HG03571 (cell line): ENCODE results near the gene OCRL.

Experiments
- ATAC-seq: cut with Tn5 transposase; IDR thresholded peaks from one replicate; pipeline ENCODE4 v1.9.1; 2021; ENCODE audit not compliant: unreplicated experiment

Gene OCRL

GRCh38 chrX:129581904-129582303 is 41.8 kb downstream of the OCRL start:
- ATAC-seq, result no peak

GRCh38 chrX:129585167-129585566 is 45.1 kb downstream of the OCRL start:
- no peak for ATAC-seq

GRCh38 chrX:129585691-129586090 is 45.6 kb downstream of the OCRL start:
- no peak for ATAC-seq

- ATAC-seq, result no peak
These were observed 46.4 kb downstream of the OCRL start for GRCh38 chrX:129586446-129586845.

GRCh38 chrX:129590596-129590995 is 50.5 kb downstream of the OCRL start:
- ATAC-seq, result no peak

GRCh38 chrX:129593137-129593536 is 53.1 kb downstream of the OCRL start:
- ATAC-seq, result no peak

GRCh38 chrX:129594781-129595180 is 54.7 kb downstream of the OCRL start:
- ATAC-seq, result no peak

GRCh38 chrX:129596077-129596476 is 56.0 kb downstream of the OCRL start:
- ATAC-seq, result no peak

- ATAC-seq, result no peak
These were observed 57.8 kb downstream of the OCRL start for GRCh38 chrX:129597905-129598304.

- no peak for ATAC-seq
These were observed 59.4 kb downstream of the OCRL start for GRCh38 chrX:129599499-129599898.

GRCh38 chrX:129599996-129600395 is 59.9 kb downstream of the OCRL start:
- ATAC-seq, result no peak

- no peak for ATAC-seq
These were observed 60.9 kb downstream of the OCRL start for GRCh38 chrX:129600981-129601424.

- ATAC-seq, result no peak
These were observed 66.9 kb downstream of the OCRL start for GRCh38 chrX:129606918-129607317.

- ATAC-seq, result no peak
These were observed 68.4 kb downstream of the OCRL start for GRCh38 chrX:129608496-129608895.

GRCh38 chrX:129609395-129609794 is 69.3 kb downstream of the OCRL start:
- ATAC-seq, result no peak

GRCh38 chrX:129612396-129612795 is 72.3 kb downstream of the OCRL start:
- ATAC-seq, result no peak

GRCh38 chrX:129613596-129613995 is 73.5 kb downstream of the OCRL start:
- no peak for ATAC-seq

- no peak for ATAC-seq
These were observed 74.6 kb downstream of the OCRL start for GRCh38 chrX:129614481-129615255.

- no peak for ATAC-seq
These were observed 77.4 kb downstream of the OCRL start for GRCh38 chrX:129617420-129617819.

GRCh38 chrX:129618997-129619396 is 78.9 kb downstream of the OCRL start:
- no peak for ATAC-seq

GRCh38 chrX:129622757-129623301 is 82.8 kb downstream of the OCRL start:
- no peak for ATAC-seq

GRCh38 chrX:129626026-129626425 is 86.0 kb downstream of the OCRL start:
- no peak for ATAC-seq

GRCh38 chrX:129629837-129630236 is 89.8 kb downstream of the OCRL start:
- no peak for ATAC-seq
